Measurements from ENCODE around the gene SHANK1.

The SHANK1 gene

GRCh38 chr19:50644315-50644915 lies 75.2 kb downstream of the SHANK1 start:
- peaks cover 17% of the 10 kb centered on the region for H3K27me3 ChIP-seq (ENCODE audit: control insufficient read depth, insufficient read depth, low read length)
- no peak overlapping the region for H3K4me3 ChIP-seq (ENCODE audit: low read depth, low read length)
- H3K4me1 ChIP-seq (ENCODE audit: control insufficient read depth, insufficient read depth, low read length), result no peaks in the 10 kb centered on the region
- H3K9me3 ChIP-seq (ENCODE audit: control insufficient read depth, insufficient read depth, low read length), result no peaks in the 10 kb centered on the region
- H3K9ac ChIP-seq (ENCODE audit: low read depth, low read length), result no peak overlapping the region
- no peaks in the 10 kb centered on the region for H3K36me3 ChIP-seq (ENCODE audit: control insufficient read depth, insufficient read depth, low read length)
- no peak overlapping the region for H3K27ac ChIP-seq (ENCODE audit: low read depth, low read length)

- no peaks in the 10 kb centered on the region for H3K36me3 ChIP-seq (ENCODE audit: control insufficient read depth, insufficient read depth, low read length)
- peaks cover 33% of the 10 kb centered on the region for H3K27me3 ChIP-seq (ENCODE audit: control insufficient read depth, insufficient read depth, low read length)
- H3K4me3 ChIP-seq (ENCODE audit: low read depth, low read length), result peak overlapping the region; percentile 82; the same call in 1 of the 2 replicates
- no peak overlapping the region for H3K9ac ChIP-seq (ENCODE audit: low read depth, low read length)
- H3K4me1 ChIP-seq (ENCODE audit: control insufficient read depth, insufficient read depth, low read length), result peaks cover 4% of the 10 kb centered on the region; the same call in 1 of the 2 replicates
- no peak overlapping the region for H3K27ac ChIP-seq (ENCODE audit: low read depth, low read length)
- peaks cover 3% of the 10 kb centered on the region; the same call in 1 of the 2 replicates for H3K9me3 ChIP-seq (ENCODE audit: control insufficient read depth, insufficient read depth, low read length)
These were observed 79.2 kb downstream of the SHANK1 start for GRCh38 chr19:50640368-50640767.

GRCh38 chr19:50639121-50640112 lies 80.2 kb downstream of the SHANK1 start, which contains the start of gene SYT3:
Gene SYT3, minus strand, starts transcription at chr19:50639881. Its CDS starts 2,470 bp downstream, at chr19:50637411.
- Histone ChIP-seq H3K27ac (ENCODE audit: low read depth, low read length) (no peak within 1 kb of the TSS), H3K4me1 (ENCODE audit: control insufficient read depth, insufficient read depth, low read length) (peaks cover 4% of the 10 kb centered on the region; the same call in 1 of the 2 replicates), H3K9me3 (ENCODE audit: control insufficient read depth, insufficient read depth, low read length) (peaks cover 4% of the 10 kb centered on the region; the same call in 1 of the 2 replicates), H3K9ac (ENCODE audit: low read depth, low read length) (no peak within 1 kb of the TSS), H3K36me3 (ENCODE audit: control insufficient read depth, insufficient read depth, low read length) (no peaks in the 10 kb centered on the region), H3K4me3 (ENCODE audit: low read depth, low read length) (peak within 1 kb of the TSS; percentile 82), H3K27me3 (ENCODE audit: control insufficient read depth, insufficient read depth, low read length) (peaks cover 24% of the 10 kb centered on the region)

- H3K27me3 ChIP-seq (ENCODE audit: control insufficient read depth, insufficient read depth, low read length), result peaks cover 19% of the 10 kb centered on the region
- H3K4me1 ChIP-seq (ENCODE audit: control insufficient read depth, insufficient read depth, low read length), result peaks cover 4% of the 10 kb centered on the region; the same call in 1 of the 2 replicates
- H3K27ac ChIP-seq (ENCODE audit: low read depth, low read length), result no peak overlapping the region
- peaks cover 12% of the 10 kb centered on the region for H3K9me3 ChIP-seq (ENCODE audit: control insufficient read depth, insufficient read depth, low read length)
- peak overlapping the region; percentile 82 for H3K4me3 ChIP-seq (ENCODE audit: low read depth, low read length)
- H3K36me3 ChIP-seq (ENCODE audit: control insufficient read depth, insufficient read depth, low read length), result no peaks in the 10 kb centered on the region
- H3K9ac ChIP-seq (ENCODE audit: low read depth, low read length), result no peak overlapping the region
These were observed 81.0 kb downstream of the SHANK1 start for GRCh38 chr19:50638600-50638999.

GRCh38 chr19:50636317-50637085 lies 83.1 kb downstream of the SHANK1 start:
- Histone ChIP-seq H3K9me3 (ENCODE audit: control insufficient read depth, insufficient read depth, low read length) (peaks cover 13% of the 10 kb centered on the region), H3K4me3 (ENCODE audit: low read depth, low read length) (no peak overlapping the region), H3K4me1 (ENCODE audit: control insufficient read depth, insufficient read depth, low read length) (peaks cover 4% of the 10 kb centered on the region; the same call in 1 of the 2 replicates), H3K9ac (ENCODE audit: low read depth, low read length) (no peak overlapping the region), H3K36me3 (ENCODE audit: control insufficient read depth, insufficient read depth, low read length) (no peaks in the 10 kb centered on the region), H3K27me3 (ENCODE audit: control insufficient read depth, insufficient read depth, low read length) (peaks cover 19% of the 10 kb centered on the region), H3K27ac (ENCODE audit: low read depth, low read length) (no peak overlapping the region)

- H3K27me3 ChIP-seq (ENCODE audit: control insufficient read depth, insufficient read depth, low read length), result peaks cover 18% of the 10 kb centered on the region
- peaks cover 3% of the 10 kb centered on the region; the same call in 1 of the 2 replicates for H3K4me1 ChIP-seq (ENCODE audit: control insufficient read depth, insufficient read depth, low read length)
- peaks cover 13% of the 10 kb centered on the region for H3K9me3 ChIP-seq (ENCODE audit: control insufficient read depth, insufficient read depth, low read length)
- H3K27ac ChIP-seq (ENCODE audit: low read depth, low read length), result no peak overlapping the region
- H3K9ac ChIP-seq (ENCODE audit: low read depth, low read length), result no peak overlapping the region
- H3K36me3 ChIP-seq (ENCODE audit: control insufficient read depth, insufficient read depth, low read length), result no peaks in the 10 kb centered on the region
- no peak overlapping the region for H3K4me3 ChIP-seq (ENCODE audit: low read depth, low read length)
These were observed 85.6 kb downstream of the SHANK1 start for GRCh38 chr19:50633973-50634372.

- peaks cover 13% of the 10 kb centered on the region for H3K9me3 ChIP-seq (ENCODE audit: control insufficient read depth, insufficient read depth, low read length)
- H3K36me3 ChIP-seq (ENCODE audit: control insufficient read depth, insufficient read depth, low read length), result no peaks in the 10 kb centered on the region
- no peaks in the 10 kb centered on the region for H3K4me1 ChIP-seq (ENCODE audit: control insufficient read depth, insufficient read depth, low read length)
- no peak overlapping the region for H3K9ac ChIP-seq (ENCODE audit: low read depth, low read length)
- no peak overlapping the region for H3K4me3 ChIP-seq (ENCODE audit: low read depth, low read length)
- no peak overlapping the region for H3K27ac ChIP-seq (ENCODE audit: low read depth, low read length)
- peaks cover 12% of the 10 kb centered on the region for H3K27me3 ChIP-seq (ENCODE audit: control insufficient read depth, insufficient read depth, low read length)
These were observed 86.2 kb downstream of the SHANK1 start for GRCh38 chr19:50633359-50633758.

- Histone ChIP-seq H3K9me3 (ENCODE audit: control insufficient read depth, insufficient read depth, low read length) (peaks cover 13% of the 10 kb centered on the region), H3K4me1 (ENCODE audit: control insufficient read depth, insufficient read depth, low read length) (no peaks in the 10 kb centered on the region)
These were observed 87.3 kb downstream of the SHANK1 start for GRCh38 chr19:50632151-50632835.

GRCh38 chr19:50629801-50630200 lies 89.8 kb downstream of the SHANK1 start:
- H3K36me3 ChIP-seq (ENCODE audit: control insufficient read depth, insufficient read depth, low read length), result no peaks in the 10 kb centered on the region
- no peak overlapping the region for H3K4me3 ChIP-seq (ENCODE audit: low read depth, low read length)
- peaks cover 10% of the 10 kb centered on the region for H3K9me3 ChIP-seq (ENCODE audit: control insufficient read depth, insufficient read depth, low read length)
- H3K9ac ChIP-seq (ENCODE audit: low read depth, low read length), result no peak overlapping the region
- no peak overlapping the region for H3K27ac ChIP-seq (ENCODE audit: low read depth, low read length)
- H3K4me1 ChIP-seq (ENCODE audit: control insufficient read depth, insufficient read depth, low read length), result no peaks in the 10 kb centered on the region
- H3K27me3 ChIP-seq (ENCODE audit: control insufficient read depth, insufficient read depth, low read length), result no peaks in the 10 kb centered on the region

More at GRCh38 chr19:50632151-50632835, 87.3 kb downstream of the SHANK1 start:
- Histone ChIP-seq H3K27me3 (ENCODE audit: control insufficient read depth, insufficient read depth, low read length) (0 out of 2 replicates have a peak, but pooled peaks cover 2% of the 10 kb centered on the region), H3K36me3 (ENCODE audit: control insufficient read depth, insufficient read depth, low read length) (no peaks in the 10 kb centered on the region), H3K27ac (ENCODE audit: low read depth, low read length) (no peak overlapping the region), H3K4me3 (ENCODE audit: low read depth, low read length) (no peak overlapping the region), H3K9ac (ENCODE audit: low read depth, low read length) (no peak overlapping the region)

GRCh38 chr19:50629194-50629593 lies 90.4 kb downstream of the SHANK1 start:
- H3K9ac ChIP-seq (ENCODE audit: low read depth, low read length), result no peak overlapping the region

More at GRCh38 chr19:50629194-50629593, 90.4 kb downstream of the SHANK1 start:
- H3K9me3 ChIP-seq (ENCODE audit: control insufficient read depth, insufficient read depth, low read length), result peaks cover 7% of the 10 kb centered on the region
- H3K4me1 ChIP-seq (ENCODE audit: control insufficient read depth, insufficient read depth, low read length), result no peaks in the 10 kb centered on the region
- no peak overlapping the region for H3K27ac ChIP-seq (ENCODE audit: low read depth, low read length)
- no peak overlapping the region for H3K4me3 ChIP-seq (ENCODE audit: low read depth, low read length)
- H3K27me3 ChIP-seq (ENCODE audit: control insufficient read depth, insufficient read depth, low read length), result no peaks in the 10 kb centered on the region
- H3K36me3 ChIP-seq (ENCODE audit: control insufficient read depth, insufficient read depth, low read length), result no peaks in the 10 kb centered on the region

Data from HUES48 (cell line).